HG03571 (cell line): ENCODE measurements around the gene HSD17B8.

Source experiments
- ATAC-seq: cut with Tn5 transposase; IDR thresholded peaks from one replicate; pipeline ENCODE4 v1.9.1; 2021; ENCODE audit not compliant: unreplicated experiment

HSD17B8 gene

DNA sequence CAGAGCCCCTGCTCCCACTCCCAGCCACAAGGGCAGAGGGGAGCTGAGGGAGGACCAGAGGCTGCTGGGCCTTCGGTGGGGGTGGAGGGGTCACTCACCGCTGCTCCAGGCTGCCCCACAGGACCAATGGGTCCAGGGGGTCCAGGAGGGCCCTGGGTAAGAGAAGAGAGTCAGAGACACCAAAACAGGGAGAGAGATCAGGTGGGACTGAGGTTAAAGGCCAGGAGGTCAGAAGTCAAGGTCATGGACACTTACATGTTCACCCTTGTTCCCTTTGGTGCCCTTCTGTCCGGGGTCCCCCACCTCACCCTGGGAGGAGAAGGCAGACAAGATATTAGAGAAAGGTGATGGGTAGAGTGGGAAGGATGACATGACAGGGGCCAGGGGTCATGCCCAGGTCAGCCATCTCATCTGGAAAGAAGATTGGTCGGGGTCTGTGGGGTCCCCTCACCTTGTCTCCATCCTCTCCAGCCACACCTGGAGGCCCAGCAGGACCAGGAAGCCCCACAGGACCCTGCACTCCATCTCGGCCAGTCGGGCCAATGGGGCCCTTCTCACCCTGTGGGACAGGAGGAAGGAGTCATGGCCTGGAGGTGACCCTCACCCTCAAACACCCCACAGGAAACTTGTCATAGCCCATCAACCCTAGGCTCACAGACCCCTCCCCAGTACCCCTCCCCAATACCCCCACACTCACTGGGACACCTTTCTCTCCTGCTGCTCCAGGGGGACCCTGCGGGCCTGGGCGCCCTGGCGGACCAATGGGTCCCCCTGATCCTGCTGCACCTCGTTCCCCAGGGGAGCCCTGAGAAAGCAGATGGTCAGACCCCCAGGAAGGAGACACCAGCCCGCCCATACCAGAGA lies 33.2 kb upstream of the HSD17B8 start:
- ATAC-seq: no peak

DNA sequence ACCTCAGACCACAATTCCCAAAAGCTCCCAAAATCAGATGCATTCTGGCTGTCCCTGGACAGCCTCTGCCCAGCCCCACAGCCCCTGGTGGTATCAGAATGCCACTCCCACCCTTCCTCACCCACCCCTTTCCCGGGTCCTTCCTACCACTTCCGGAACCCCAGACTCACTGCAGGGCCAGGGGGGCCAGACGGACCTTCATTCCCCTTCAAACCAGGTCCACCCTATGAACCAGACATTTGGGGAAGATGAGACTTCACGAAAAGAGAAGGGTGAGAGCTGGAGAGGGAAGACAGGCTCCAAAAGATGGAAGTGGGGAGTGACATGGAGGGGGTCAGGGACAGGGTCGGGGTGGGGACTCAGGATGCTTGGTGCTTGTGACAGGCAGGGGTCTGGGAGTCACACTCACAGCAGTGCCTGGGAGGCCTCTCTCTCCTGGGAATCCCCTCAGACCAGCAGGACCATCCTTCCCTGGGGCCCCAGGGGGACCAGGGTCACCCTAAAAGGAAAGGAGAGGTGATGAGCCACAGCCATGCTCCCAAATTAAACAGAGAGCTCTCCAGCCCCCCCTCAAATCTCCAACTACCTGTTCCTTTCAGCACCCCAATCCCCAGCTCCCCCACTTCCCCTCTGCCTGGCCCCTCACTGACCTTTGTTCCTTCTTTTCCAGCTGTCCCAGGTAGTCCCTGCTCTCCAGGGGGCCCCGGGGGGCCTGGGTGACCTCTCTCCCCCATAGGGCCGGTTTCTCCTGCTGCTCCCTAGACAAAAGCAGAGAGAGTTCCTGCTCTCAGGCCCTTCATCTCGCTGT lies 32.4 kb upstream of the HSD17B8 start:
- no peak for ATAC-seq

DNA sequence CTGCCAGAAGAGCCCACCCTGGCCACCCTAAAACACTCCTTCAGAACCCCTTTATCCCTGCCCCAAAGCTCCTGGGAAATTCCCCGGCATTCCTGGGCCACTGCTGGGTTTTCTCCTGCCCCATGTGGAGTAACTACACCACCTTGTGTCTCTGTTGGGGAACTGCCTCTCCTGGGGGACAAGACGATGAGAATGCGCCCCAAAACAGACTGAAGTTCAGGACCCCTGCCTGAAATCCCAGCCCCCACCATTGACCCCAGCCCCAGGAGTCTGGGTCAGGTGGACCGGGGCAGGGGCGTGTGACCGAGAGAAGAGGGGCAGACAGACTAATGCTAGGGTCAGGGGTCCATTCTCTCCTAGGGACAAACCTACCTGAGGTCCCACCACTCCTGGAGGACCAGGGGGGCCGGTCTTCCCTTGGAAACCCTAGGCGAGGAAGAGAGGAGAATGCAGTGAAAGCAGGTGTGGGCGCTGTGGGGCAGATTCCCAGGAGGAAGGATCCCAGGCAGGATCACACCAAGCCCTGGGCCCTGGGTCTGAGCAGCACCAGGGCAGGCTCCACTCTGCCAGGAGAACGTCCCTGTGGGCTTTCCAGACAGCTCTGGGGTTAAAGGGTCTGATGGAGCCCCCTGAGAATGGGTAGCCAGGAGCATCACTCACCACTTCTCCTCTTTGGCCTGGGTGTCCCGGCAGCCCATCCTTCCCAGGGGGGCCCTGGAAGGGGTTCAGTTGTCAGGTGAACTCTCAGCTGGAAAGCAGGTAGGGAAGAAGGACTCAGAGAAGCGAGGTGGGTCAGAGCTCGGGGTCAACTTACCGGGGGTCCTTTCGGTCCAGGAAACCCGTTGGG lies 31.5 kb upstream of the HSD17B8 start:
- no peak for ATAC-seq

DNA sequence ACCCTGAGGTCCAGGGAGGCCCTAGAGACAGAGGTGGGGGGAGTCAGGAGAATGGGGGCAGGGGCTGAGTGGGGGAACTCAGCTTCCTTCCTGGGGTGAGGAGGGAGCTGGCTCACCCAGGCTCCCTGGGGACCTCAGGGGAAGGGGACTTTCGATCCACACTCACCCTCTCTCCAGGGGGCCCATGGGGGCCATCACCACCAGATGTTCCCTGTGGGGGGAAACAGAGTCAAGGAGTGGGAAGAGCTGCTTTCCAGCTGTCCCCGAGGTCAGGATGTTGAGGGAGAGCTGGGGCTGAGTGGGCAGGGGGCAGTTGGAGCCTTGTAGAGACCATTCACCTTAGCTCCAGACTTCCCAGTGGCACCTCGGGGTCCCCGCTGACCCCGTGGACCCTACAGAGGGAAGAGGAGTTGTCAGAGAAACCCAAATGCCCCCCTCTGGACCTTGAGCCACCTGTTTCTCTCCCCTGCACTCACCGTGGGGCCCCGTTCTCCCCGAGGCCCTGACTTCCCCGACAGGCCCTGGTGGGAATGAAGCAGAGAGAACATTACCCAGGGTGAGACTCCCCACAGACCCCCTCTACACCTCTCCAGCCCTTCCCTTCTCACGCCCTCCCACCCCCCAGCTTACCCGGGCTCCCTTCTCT lies 30.8 kb upstream of the HSD17B8 start:
- no peak for ATAC-seq

DNA sequence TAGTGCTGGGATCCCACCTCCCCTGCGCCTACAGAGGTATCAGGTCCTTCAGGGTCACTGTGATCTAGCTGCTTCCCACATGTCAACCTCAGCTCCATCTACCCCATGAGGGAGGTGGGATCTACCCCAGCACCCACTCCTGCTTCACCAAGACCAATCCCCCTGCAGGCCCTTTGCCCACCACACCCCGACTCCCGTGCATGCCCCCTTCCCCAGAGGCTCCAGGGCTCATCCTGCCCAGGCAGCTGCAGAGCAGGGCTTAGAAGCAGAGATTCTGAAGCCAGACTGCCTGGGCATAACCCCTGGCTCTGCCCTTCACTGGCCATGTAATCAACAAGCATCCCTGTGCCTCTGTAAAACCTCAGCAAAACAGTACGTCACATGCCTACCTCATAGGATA lies 29.7 kb upstream of the HSD17B8 start:
- no peak for ATAC-seq

DNA sequence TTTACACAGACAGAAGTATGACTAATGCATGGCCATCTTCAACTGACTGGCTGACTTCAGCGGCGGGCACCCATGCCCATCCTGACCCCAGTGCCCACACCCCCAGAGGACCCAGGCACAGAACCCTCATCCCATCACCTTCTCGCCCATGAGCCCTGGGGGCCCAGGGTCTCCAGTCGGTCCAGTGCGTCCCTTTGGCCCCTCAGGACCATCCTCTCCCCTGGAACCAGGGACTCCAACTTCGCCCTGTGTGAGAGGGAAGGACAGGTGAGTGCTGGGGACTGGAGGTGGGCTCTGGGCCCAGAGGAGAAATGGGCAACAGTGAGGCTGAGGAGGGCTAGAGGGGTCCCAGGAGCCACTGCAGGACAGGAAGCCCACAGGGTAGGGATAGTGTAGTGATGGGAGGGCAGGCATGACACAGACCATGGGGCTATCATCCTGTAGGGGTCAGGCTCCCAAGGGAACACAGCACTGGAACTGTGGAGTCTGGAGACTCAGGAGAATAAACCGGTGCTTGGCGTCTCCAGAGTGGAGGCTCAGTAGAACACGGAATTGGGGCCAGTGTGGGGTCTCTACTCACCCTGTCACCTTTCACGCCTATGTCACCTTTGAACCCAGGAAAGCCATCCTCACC lies 28.9 kb upstream of the HSD17B8 start:
- no peak for ATAC-seq

DNA sequence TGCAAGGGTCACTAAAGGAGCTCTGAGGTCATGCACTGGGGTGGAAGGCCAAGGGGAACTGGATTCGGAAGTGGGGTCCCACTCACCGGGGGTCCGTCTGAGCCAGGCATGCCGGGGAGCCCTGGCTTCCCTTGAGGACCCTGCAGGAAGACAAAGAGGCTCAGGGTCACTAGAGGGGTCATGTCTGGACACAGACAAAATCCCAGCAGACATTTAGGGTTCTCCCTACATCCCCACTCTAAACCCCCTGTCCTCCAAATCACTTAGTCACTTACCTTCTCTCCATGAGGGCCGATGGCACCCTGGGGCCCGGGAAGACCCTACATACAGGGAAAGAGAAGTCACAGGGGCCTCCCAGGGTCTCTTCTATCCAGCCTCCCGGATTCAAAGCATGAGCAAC lies 27.5 kb upstream of the HSD17B8 start:
- no peak for ATAC-seq

DNA sequence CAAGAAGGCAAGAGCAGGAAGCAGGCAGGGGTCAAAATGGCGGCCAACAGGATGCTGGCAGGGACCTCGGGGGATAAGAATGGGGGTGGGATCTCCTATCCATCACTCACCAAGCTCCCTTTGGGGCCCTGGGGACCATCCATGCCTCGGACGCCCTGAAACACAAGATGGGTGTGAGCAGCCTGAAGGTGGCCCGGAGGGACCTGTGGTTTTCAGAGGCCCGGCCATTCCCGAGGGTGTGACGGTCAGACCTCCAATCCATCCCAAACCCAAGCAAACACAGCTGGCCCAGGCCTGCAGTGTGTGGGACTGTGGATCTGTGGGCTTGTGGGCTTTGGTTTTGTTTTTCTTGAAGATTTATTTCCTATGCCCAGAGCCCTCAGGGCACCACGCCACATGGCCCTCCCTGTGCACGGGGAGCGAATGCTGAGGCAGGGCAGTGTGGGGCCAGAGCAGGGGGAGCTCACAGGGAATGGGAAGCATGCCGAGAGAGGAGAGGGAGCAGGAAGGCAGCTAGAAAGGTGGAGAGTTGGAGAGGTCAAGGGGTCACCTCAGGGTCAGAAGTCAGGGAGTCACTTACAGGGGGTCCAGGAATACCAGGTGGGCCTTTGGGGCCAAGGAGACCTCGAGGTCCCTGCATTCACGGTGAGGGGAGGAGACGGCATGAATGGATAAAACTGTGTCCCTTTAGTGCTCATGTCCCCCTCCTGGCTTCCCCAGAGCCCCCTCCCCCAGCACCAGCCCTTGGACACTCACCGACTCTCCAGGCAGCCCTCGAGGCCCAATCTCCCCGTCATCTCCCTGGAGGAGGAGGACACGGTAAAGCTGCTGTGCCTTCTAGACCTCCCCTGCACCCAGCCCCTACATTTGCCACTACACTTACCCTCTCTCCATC lies 26.7 kb upstream of the HSD17B8 start:
- ATAC-seq: no peak

DNA sequence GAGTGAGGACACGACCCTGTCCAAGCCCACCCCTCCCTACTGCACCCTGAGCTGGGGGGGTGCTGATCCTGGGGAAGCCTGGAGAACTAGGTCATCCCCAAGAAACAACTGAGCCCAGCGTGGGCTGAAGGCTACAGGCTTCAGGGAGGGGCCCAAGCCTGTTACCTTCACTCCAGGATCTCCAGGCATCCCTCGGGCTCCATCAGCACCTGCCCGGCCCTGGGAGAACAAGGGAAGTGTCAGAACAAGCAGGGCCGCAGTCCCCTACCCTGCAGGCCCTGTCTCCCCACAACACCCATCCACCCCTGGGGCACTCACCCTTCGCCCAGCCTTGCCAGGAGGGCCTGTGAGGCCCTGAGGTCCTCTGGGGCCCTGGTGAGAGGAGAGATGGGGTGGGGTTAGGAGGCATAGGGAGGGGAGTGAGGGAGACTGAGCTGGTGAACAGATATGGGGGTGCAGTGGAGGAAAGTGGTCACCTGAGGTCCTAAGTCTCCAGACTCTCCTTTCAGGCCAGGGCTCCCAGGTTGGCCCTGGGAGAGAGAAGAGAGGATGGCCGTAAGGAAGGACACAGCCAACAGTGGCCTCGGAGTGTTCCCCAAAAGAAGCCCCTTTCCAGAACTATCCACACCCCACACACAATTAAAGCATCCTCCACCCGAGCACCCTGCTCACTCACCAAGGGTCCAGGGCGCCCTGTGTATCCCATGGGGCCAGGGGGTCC lies 25.5 kb upstream of the HSD17B8 start:
- no peak for ATAC-seq

DNA sequence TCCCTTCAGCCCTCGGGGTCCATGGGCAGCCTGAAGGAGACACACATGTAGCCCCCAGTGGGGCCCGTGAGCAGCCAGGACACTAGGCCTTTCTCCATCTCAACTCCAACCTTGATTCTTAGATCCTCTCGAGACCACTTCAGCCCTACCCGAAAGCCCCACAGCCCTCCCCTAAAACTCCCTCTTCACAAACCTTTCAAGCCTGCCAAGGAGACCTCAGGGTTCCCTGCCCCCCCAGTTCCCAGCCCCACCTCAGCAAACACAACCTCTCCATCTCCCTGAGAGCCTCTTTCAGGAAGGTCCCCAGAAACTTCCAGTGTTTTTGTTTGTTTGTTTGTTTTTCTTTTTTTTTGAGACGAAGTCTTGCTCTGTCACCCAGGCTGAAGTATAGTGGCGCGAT lies 23.3 kb upstream of the HSD17B8 start:
- ATAC-seq: no peak

DNA sequence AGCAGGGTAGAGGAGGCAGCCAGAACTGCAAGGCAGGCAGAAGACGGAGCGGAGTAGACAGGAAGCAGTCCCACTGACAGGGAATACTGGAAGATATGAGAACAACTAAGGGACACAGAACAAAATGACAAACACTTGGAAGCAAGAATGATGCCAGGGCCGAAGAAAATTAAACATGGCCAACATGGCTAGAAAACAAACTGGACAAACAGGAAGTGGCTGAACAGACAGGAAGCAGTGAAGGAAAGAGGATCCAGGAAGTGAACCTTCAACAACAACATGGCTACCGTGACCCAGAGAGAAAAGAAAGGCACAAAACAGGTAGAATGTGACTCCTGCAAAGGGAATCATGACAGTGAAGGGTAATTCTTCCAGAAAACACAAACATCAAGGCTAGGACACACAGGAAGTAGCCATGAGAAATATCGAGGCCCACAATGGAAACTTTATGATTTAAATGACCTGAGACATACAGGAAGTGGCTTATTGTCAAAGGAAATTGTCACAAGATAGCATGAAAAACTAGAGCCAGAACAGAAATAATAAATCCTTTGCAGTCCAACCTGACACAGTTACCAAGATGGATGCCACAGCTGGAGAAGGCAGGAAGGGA lies 21.3 kb upstream of the HSD17B8 start:
- ATAC-seq: no peak

DNA sequence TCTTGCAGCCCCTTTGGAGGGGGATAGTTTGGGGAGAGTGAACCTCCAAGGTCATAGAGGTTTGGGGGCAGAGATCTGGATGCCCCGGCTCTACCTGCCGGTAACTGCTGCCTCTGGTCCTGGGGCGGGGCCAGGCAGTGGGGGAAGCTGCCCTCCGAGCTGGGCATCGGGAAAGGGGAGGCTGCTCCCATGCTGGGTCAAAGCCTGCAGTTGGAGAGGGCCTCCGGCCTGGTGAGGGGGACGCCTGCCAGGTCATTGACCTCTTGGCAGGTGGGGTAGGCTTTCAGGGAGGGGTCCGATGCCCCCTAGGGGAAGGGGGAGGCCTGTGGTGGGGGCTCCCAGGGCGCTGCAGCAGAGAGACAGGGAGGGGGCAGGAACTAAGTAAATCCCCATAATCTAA lies 19.3 kb upstream of the HSD17B8 start:
- ATAC-seq: no peak

DNA sequence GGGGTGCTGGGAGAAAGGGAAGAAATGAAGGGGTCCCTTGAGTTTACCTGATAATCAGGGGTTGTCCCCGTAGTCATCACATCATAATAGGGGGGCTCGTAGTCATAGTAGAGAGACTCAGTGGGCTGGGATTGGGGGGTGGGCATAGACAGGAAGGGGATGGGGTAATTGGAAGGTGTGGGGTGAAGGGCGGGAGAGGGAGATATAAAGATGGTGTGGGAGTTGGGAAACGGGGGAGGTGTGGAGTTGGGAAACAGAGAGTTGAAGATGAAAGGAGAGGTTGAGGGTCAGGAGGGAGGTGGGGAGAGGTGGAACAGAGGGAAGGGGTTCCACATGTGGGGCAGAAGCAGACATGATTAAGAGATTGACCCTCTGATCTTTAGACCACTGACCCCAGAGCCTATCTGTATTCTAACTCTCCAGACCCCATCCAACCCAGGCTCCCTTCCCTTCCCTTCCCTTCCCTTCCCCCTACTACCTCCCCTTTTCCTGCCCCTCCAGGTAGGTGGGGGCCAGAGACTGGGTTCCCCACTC lies 18.7 kb upstream of the HSD17B8 start:
- ATAC-seq: no peak

DNA sequence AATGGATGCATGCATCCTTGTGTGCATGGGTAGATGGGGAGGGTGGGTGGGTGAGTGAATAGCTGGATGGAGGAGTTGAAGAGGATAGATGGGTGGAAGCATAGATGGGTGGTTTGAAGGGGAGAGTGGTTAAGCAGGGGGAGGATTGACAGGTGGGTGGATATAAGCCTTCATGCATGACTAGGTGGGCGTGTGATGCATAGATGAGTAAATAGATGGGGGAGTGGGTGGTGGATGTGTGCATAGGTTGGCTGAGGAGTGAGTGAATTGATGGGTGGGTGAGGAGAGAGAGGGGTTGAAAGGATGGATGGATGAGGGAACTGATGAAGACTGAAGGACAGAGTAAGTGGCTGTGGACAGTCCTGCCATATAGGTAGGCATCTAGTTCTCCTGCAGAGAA lies 16.6 kb upstream of the HSD17B8 start:
- ATAC-seq: no peak

DNA sequence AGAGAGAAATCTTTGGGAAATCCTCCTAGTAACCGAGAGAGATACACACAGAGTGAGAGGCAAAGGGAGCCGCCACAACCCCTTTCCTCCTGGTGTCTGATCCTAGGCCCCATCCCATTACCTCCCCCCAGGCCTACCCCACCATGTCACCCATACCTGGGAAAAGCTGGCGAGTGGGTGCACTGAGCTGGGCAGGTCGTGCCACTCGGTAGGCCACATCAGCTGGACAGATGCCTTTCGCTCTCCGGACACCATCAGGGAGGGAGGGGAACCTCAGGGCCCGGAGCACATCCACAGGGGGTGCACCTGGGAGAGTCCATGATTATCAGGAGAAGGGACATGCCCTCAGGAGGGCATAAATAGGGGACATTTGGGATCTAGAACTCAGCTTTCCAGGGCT lies 15.3 kb upstream of the HSD17B8 start:
- no peak for ATAC-seq

DNA sequence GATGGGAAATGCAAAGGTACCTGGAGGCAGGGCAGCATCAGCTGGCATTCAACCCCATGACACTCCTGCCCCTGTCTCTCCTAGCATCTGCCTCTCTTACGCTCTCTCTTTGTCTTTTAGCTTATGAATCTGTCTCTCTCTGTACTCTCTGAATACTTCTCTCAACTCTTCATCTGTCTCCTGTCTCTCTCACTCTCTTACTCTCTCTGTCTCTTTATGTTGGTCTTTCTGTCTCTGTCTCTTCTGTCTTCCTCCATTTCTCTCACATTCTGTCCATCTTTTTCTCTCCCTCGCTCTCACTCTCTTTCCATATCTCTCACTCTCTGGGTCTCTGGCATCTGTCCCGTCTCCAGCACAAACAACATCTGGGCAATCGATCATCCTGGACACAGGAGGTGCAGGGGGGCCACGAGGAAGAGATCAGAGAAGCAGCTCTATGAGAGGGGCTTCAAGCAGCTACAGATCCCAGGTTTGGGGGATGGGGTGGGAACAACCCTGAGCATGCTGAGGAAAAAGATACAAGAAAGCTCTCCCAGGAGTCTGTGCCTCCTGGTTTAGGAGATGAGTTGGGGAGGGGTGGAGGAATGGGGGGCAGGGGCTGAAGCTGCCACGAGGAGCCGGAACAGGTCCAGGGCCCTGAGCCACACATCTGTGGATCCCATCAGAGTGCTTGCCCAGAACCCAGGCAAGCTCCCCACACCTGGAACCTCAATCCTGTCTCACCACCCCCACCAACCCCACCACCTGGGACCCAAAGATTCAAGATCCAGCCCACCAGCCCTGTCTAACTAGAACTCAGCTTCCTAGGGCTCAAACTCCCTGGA lies 14.6 kb upstream of the HSD17B8 start:
- no peak for ATAC-seq

DNA sequence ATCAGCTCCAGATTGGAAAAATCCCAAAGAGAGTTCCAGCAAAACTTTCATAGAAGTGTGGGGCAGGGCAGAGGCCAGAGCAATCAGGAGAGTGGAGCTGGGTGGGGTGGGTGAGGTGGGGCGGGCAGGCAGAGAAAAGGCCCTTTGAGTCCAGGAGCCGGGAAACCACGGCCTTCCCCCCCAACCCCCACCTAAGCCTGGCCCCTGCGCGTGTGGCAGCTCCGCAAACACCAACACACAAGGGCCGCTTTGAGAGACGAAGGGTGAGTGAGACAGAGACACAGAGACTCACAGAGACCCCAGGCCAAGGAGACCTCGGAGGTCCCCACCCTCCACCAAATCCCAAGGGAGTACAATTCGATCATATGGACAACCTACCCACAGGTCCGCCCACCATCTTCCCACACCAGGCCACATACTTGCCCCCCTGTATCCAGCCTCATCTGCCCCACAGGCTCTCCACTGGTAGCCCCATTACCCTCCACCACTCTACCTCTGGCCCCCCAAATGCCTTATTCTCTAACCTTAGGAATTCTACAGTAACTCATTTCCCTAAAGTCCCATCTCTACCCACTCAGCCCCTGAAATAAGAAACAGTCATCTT lies 13.8 kb upstream of the HSD17B8 start:
- no peak for ATAC-seq
